ENCODE data around the gene XIRP1. TPM values are rescaled to one million over a fixed set of nuclear protein-coding genes. Genes with fewer than 3 reads are reported as not detected.

The XIRP1 gene, protein sequence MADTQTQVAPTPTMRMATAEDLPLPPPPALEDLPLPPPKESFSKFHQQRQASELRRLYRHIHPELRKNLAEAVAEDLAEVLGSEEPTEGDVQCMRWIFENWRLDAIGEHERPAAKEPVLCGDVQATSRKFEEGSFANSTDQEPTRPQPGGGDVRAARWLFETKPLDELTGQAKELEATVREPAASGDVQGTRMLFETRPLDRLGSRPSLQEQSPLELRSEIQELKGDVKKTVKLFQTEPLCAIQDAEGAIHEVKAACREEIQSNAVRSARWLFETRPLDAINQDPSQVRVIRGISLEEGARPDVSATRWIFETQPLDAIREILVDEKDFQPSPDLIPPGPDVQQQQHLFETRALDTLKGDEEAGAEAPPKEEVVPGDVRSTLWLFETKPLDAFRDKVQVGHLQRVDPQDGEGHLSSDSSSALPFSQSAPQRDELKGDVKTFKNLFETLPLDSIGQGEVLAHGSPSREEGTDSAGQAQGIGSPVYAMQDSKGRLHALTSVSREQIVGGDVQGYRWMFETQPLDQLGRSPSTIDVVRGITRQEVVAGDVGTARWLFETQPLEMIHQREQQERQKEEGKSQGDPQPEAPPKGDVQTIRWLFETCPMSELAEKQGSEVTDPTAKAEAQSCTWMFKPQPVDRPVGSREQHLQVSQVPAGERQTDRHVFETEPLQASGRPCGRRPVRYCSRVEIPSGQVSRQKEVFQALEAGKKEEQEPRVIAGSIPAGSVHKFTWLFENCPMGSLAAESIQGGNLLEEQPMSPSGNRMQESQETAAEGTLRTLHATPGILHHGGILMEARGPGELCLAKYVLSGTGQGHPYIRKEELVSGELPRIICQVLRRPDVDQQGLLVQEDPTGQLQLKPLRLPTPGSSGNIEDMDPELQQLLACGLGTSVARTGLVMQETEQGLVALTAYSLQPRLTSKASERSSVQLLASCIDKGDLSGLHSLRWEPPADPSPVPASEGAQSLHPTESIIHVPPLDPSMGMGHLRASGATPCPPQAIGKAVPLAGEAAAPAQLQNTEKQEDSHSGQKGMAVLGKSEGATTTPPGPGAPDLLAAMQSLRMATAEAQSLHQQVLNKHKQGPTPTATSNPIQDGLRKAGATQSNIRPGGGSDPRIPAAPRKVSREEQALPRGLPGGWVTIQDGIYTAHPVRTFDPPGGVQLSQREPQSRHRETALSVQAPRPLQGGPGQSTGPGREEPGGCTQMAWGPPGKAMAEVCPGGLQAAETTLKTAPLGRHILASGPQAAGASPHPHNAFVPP (N-terminal part only)
- 0.17 to 0.25 TPM (median 0.19 TPM) in 5 replicates for total RNA-seq (2022; extraction: Qiagen RNA extraction)

DNA sequence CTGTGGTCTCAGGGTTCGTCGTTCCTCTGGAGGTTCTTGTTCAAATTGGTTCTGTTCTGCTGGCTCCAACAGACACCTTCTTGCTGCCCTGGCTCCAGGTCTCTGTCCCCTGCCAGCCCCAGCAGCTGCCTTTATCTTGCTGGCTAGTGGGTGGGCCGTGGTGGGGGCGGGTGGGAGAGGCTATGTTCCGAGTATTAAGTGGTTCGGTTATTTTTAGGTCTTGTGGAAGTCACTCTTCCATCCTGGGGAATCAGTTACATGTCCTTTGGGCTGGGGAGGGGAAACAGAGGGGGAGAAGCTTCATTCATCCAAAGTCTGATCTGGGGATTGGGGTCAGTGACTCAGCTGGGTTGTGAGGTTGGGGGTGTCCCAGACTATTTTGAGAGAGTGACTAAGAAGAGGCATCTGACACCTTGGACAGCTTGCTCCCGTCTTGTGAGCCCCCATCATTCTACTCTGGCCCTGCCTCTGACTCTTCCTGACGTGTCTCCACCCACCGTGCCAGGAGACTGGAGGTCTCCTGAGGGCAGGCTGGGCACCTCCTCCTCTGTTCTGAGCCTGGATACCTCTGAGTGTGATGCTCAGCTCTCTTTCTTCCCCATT lies at the start of gene XIRP1:
Gene XIRP1, minus strand, starts transcription at position 106 of the 603 bp plus-strand sequence. CDS start 3,150 bp downstream, outside the sequence.

Other genes starting within 250 kb of the XIRP1 start
- 0.01 to 0.02 TPM (median 0.01 TPM) in 3 of 5 replicates, not detected in the others for gene SCN11A, start 140.7 kb downstream of the XIRP1 start, total RNA-seq (2022; extraction: Qiagen RNA extraction)
- gene WDR48, start 140.6 kb downstream of the XIRP1 start, total RNA-seq (2022; extraction: Qiagen RNA extraction) = 17.9 to 24.8 TPM (median 21.1 TPM) in 5 replicates
- 26.8 to 34.6 TPM (median 30.4 TPM) in 5 replicates for gene GORASP1, start 85.0 kb downstream of the XIRP1 start, total RNA-seq (2022; extraction: Qiagen RNA extraction)
- 1.2 to 2.8 TPM (median 2.1 TPM) in 5 replicates for gene TTC21A, start 84.9 kb downstream of the XIRP1 start, total RNA-seq (2022; extraction: Qiagen RNA extraction)
- 17.5 to 24.9 TPM (median 20.7 TPM) in 5 replicates for gene CSRNP1, start 39.0 kb downstream of the XIRP1 start, total RNA-seq (2022; extraction: Qiagen RNA extraction)
- gene CX3CR1, start 87.4 kb upstream of the XIRP1 start, total RNA-seq (2022; extraction: Qiagen RNA extraction) = 0.03 to 0.07 TPM (median 0.06 TPM) in 3 of 5 replicates, not detected in the others
- gene CCR8, start 137.1 kb upstream of the XIRP1 start, total RNA-seq (2022; extraction: Qiagen RNA extraction) = not detected in 5 replicates
- gene SLC25A38, start 190.8 kb upstream of the XIRP1 start, total RNA-seq (2022; extraction: Qiagen RNA extraction) = 35.9 to 42.4 TPM (median 39.0 TPM) in 5 replicates
- 2,590 to 2,825 TPM (median 2,665 TPM) in 5 replicates for gene RPSA, start 214.1 kb upstream of the XIRP1 start, total RNA-seq (2022; extraction: Qiagen RNA extraction)